ENCODE data around the gene SLC7A1.

The SLC7A1 gene

GRCh38 chr13:29532116-29532515 is 63.4 kb downstream of the SLC7A1 start:
- TF ChIP-seq CTCF (IDR thresholded peaks at IDR 0.05; ENCODE audit: borderline replicate concordance, control extremely low read depth, extremely low read depth, insufficient read depth, missing control alignments) = no peak
- in situ Hi-C loops (cut with MboI; ENCODE audit: low sequenced_read_pairs, unreplicated experiment) = no loop called here
- no peak for DNase-seq (ENCODE audit: low spot score)

GRCh38 chr13:29530901-29531300 is 64.6 kb downstream of the SLC7A1 start:
- in situ Hi-C loops (cut with MboI; ENCODE audit: low sequenced_read_pairs, unreplicated experiment) = no loop called here
- DNase-seq (ENCODE audit: low spot score) = no peak
- TF ChIP-seq CTCF (IDR thresholded peaks at IDR 0.05; ENCODE audit: borderline replicate concordance, control extremely low read depth, extremely low read depth, insufficient read depth, missing control alignments) = no peak

GRCh38 chr13:29529754-29530153 is 65.7 kb downstream of the SLC7A1 start:
- TF ChIP-seq CTCF (IDR thresholded peaks at IDR 0.05; ENCODE audit: borderline replicate concordance, control extremely low read depth, extremely low read depth, insufficient read depth, missing control alignments) = no peak
- DNase-seq (ENCODE audit: low spot score) = no peak
- in situ Hi-C loops (cut with MboI; ENCODE audit: low sequenced_read_pairs, unreplicated experiment) = no loop called here

- in situ Hi-C loops (cut with MboI; ENCODE audit: low sequenced_read_pairs, unreplicated experiment) = no loop called here
- DNase-seq (ENCODE audit: low spot score) = no peak
- no peak for TF ChIP-seq CTCF (IDR thresholded peaks at IDR 0.05; ENCODE audit: borderline replicate concordance, control extremely low read depth, extremely low read depth, insufficient read depth, missing control alignments)
Observed at GRCh38 chr13:29527916-29528315, 67.6 kb downstream of the SLC7A1 start.

- in situ Hi-C loops (cut with MboI; ENCODE audit: low sequenced_read_pairs, unreplicated experiment) = no loop called here
- TF ChIP-seq CTCF (IDR thresholded peaks at IDR 0.05; ENCODE audit: borderline replicate concordance, control extremely low read depth, extremely low read depth, insufficient read depth, missing control alignments) = no peak
- DNase-seq (ENCODE audit: low spot score) = no peak
Observed at GRCh38 chr13:29527511-29527910, 68.0 kb downstream of the SLC7A1 start.

GRCh38 chr13:29526741-29527140 is 68.7 kb downstream of the SLC7A1 start:
- in situ Hi-C loops (cut with MboI; ENCODE audit: low sequenced_read_pairs, unreplicated experiment) = no loop called here
- no peak for DNase-seq (ENCODE audit: low spot score)
- TF ChIP-seq CTCF (IDR thresholded peaks at IDR 0.05; ENCODE audit: borderline replicate concordance, control extremely low read depth, extremely low read depth, insufficient read depth, missing control alignments) = no peak

GRCh38 chr13:29525757-29526156 is 69.7 kb downstream of the SLC7A1 start:
- no peak for TF ChIP-seq CTCF (IDR thresholded peaks at IDR 0.05; ENCODE audit: borderline replicate concordance, control extremely low read depth, extremely low read depth, insufficient read depth, missing control alignments)
- in situ Hi-C loops (cut with MboI; ENCODE audit: low sequenced_read_pairs, unreplicated experiment) = no loop called here
- no peak for DNase-seq (ENCODE audit: low spot score)

All from GM13976 (cell line).